Ovary (tissue), 9 donors: ENCODE measurements around the gene OR14A2. TPM values are rescaled to one million over a fixed set of nuclear protein-coding genes. Genes with fewer than 3 reads are reported as not detected.

Experiments
- DNase-seq, 5 donors: peaks; one replicate each; pipeline ENCODE4 v3.0.0-alpha.2; 2019 to 2020
- H3K27ac ChIP-seq, 2 donors: fragments of 200-600 bp; one replicate each; pipeline versions ENCODE4 v1.5.1 to v1.8.0; 2019 to 2022
- H3K27me3 ChIP-seq: fragments of 200-600 bp; one replicate; pipeline ENCODE4 v1.8.0; 2022
- H3K36me3 ChIP-seq: fragments of 200-600 bp; sonication (generic); one replicate; pipeline ENCODE4 v1.5.1; 2019
- H3K4me1 ChIP-seq: one replicate; pipeline ENCODE4 v1.8.1; 2013; ENCODE audit warnings: mild to moderate bottlenecking, moderate library complexity; ENCODE audit not compliant: insufficient read depth
- H3K4me3 ChIP-seq: fragments of 200-600 bp; sonication (generic); one replicate; pipeline ENCODE4 v1.5.1; 2017
- H3K9me3 ChIP-seq, 2 donors: fragments of 200-600 bp in 1 of 2; sonication (generic) in 1 of 2; one replicate each; pipeline versions ENCODE4 v1.5.1 to v1.8.1; 2013 to 2019; ENCODE audit warnings: mild to moderate bottlenecking in 1 of 2, moderate library complexity in 1 of 2
- CTCF ChIP-seq, 3 donors: fragments of 450-650 bp in 2 of 3; fragments of 200-600 bp in 1 of 3; IDR thresholded peaks; one replicate each; pipeline versions ENCODE4 v1.5.1 to v1.8.0; 2016 to 2022; ENCODE audit warnings: antibody characterized with exemption in 3 of 3, mild to moderate bottlenecking in 1 of 3
- EP300 ChIP-seq: sonication (generic); formaldehyde crosslinking; IDR thresholded peaks from one replicate; pipeline ENCODE4 v1.6.1; 2017; ENCODE audit warnings: antibody characterized with exemption
- POLR2A ChIP-seq: fragments of 450-650 bp; IDR thresholded peaks from one replicate; pipeline ENCODE4 v1.6.1; 2017; ENCODE audit warnings: antibody characterized with exemption, mild to moderate bottlenecking, moderate library complexity
- WGBS, 3 donors: extraction: QIAGEN DNeasy Blood & Tissue Kit in 1 of 3; methylation state at CpG; one replicate each; pipeline versions ENCODE4 v1.1.5 to v1.1.7; 2013 to 2017; 5-methylcytosine and 5-hydroxymethylcytosine counted together
- intact Hi-C, 4 donors: fragments of 100-400 bp; cut with DNase I; formaldehyde crosslinking; loops; one replicate each; pipeline versions ENCODE4 v1.11.0 to v1.15.1; 2022 to 2023
- polyA plus RNA-seq, 2 donors: library from polyadenylated mRNA; stranded (reverse); fragments of 200-250 nt in 1 of 2; fragments of 350-450 nt in 1 of 2; fragmentation: Illumina TruSeq in 1 of 2; extraction: RNeasy Lipid Tissue Mini Kit (QIAGEN cat#74804) in 1 of 2; gene quantifications; one replicate each; pipeline ENCODE4 v1.2.3, GENCODE V29; 2013 to 2014
- total RNA-seq, 7 donors: library from RNA; depleted of rRNA in 2 of 7; stranded (reverse); fragments of >200 nt in 2 of 7; fragmentation: NEBNext Ultra II Directional in 3 of 7; extraction: Animal tissue kit (Norgen Biotek cat#: 25700) in 3 of 7; gene quantifications; one replicate each; pipeline versions ENCODE4 v1.1.0 to v1.2.4, GENCODE V29; 2016 to 2023
- donor health status: DM: no; HTN: no; CAD: no; lungs with moderate emphysema.
- donor health status: DM: no; HTN: no; CAD: no.
- donor health status: Bipolar disorder and iron deficiency.
- donor health status: DM: yes; HTN: yes; CAD: no.
- donor health status: DM: no; HTN: no; CAD: no.
- donor health status: DM: yes; HTN: yes; CAD: no.

The OR14A2 gene
- total and polyA plus RNA-seq, 9 donors = not detected

GRCh38 chr1:247701338-247701737 lies 46.6 kb downstream of the OR14A2 start:
- no peaks in the 10 kb centered on the region for H3K4me1 ChIP-seq
- DNase-seq = no peak
- no peaks in the 10 kb centered on the region for H3K9me3 ChIP-seq
- H3K27ac ChIP-seq = no peak overlapping the region
- H3K27me3 ChIP-seq = no peaks in the 10 kb centered on the region
- H3K36me3 ChIP-seq = no peaks in the 10 kb centered on the region
- 77 to 80% (median 80%) methylated on average over 1 of the region's 1 CpG for WGBS, 3 donors
- TF ChIP-seq EP300 (no peak), POLR2A (no peak), CTCF (IDR thresholded peaks at IDR 0.05) (no peak)
- intact Hi-C loops = no loop called here
- no peak overlapping the region for H3K4me3 ChIP-seq

GRCh38 chr1:247681288-247681897 lies 66.5 kb downstream of the OR14A2 start:
- Histone ChIP-seq H3K27ac (no peak overlapping the region), H3K27me3 (no peaks in the 10 kb centered on the region), H3K36me3 (no peaks in the 10 kb centered on the region), H3K4me1 (no peaks in the 10 kb centered on the region), H3K9me3 (no peaks in the 10 kb centered on the region), H3K4me3 (no peak overlapping the region)
- 29 to 33% (median 30%) methylated on average over 7 of the region's 7 CpGs for WGBS, 3 donors
- DNase-seq = no peak
- no peak for TF ChIP-seq EP300
- no peak for TF ChIP-seq POLR2A
- TF ChIP-seq CTCF (IDR thresholded peaks at IDR 0.05) = no peak
- intact Hi-C loops = no loop called here

- H3K9me3 ChIP-seq = no peaks in the 10 kb centered on the region
- intact Hi-C loops = no loop called here
- DNase-seq = no peak
- no peaks in the 10 kb centered on the region for H3K36me3 ChIP-seq
- 80 to 86% (median 81%) methylated on average over 4 of the region's 4 CpGs for WGBS, 3 donors
- TF ChIP-seq CTCF (IDR thresholded peaks at IDR 0.05) (no peak), EP300 (no peak), POLR2A (no peak)
- H3K4me1 ChIP-seq = no peaks in the 10 kb centered on the region
- H3K27me3 ChIP-seq = no peaks in the 10 kb centered on the region
- H3K27ac ChIP-seq = no peak overlapping the region
- H3K4me3 ChIP-seq = no peak overlapping the region
These were observed 67.8 kb downstream of the OR14A2 start for GRCh38 chr1:247680171-247680570.

GRCh38 chr1:247679639-247680038 lies 68.3 kb downstream of the OR14A2 start, which contains the start of gene OR13G1:
Gene OR13G1, minus strand, starts transcription at chr1:247679739. Its CDS starts 6,698 bp downstream, at chr1:247673041.
- no peak within 1 kb of the TSS for H3K4me3 ChIP-seq
- no peaks in the 10 kb centered on the region for H3K36me3 ChIP-seq
- no peak within 1 kb of the TSS for H3K27ac ChIP-seq
- DNase-seq = no peak
- no peaks in the 10 kb centered on the region for H3K4me1 ChIP-seq
- no peaks in the 10 kb centered on the region for H3K9me3 ChIP-seq
- H3K27me3 ChIP-seq = no peaks in the 10 kb centered on the region
- WGBS, 3 donors = 70 to 78% (median 72%) methylated on average over 1 of the region's 1 CpG
- TF ChIP-seq POLR2A (no peak), EP300 (no peak), CTCF (IDR thresholded peaks at IDR 0.05) (no peak)
- intact Hi-C loops = no loop called here

Other genes starting within 250 kb of the OR14A2 start
- gene OR2C3, start 211.7 kb downstream of the OR14A2 start, total RNA-seq = under 1 TPM in 1 of 7 donors, not detected in 6; 0.15 TPM
- under 1 TPM in 1 of 2 donors, not detected in 1; 0.04 TPM for gene OR2C3, start 211.7 kb downstream of the OR14A2 start, polyA plus RNA-seq
- gene GCSAML, start 199.0 kb downstream of the OR14A2 start, total RNA-seq = under 1 TPM in 3 of 7 donors, not detected in 4; 0.13 to 0.42 (median 0.35) TPM
- under 1 TPM; 0.05 to 0.52 TPM for gene GCSAML, start 199.0 kb downstream of the OR14A2 start, polyA plus RNA-seq
- gene OR2G2, start 159.8 kb downstream of the OR14A2 start, total RNA-seq = not detected
- gene OR2G2, start 159.8 kb downstream of the OR14A2 start, polyA plus RNA-seq = not detected
- gene OR2G3, start 142.6 kb downstream of the OR14A2 start, total RNA-seq = not detected
- gene OR2G3, start 142.6 kb downstream of the OR14A2 start, polyA plus RNA-seq = not detected
- gene OR13G1, start 68.4 kb downstream of the OR14A2 start, total RNA-seq = not detected
- not detected for gene OR13G1, start 68.4 kb downstream of the OR14A2 start, polyA plus RNA-seq
- not detected for gene OR6F1, start 31.5 kb downstream of the OR14A2 start, total RNA-seq
- gene OR6F1, start 31.5 kb downstream of the OR14A2 start, polyA plus RNA-seq = not detected
- not detected for gene OR14K1, start 9.5 kb downstream of the OR14A2 start, total RNA-seq
- gene OR14K1, start 9.5 kb downstream of the OR14A2 start, polyA plus RNA-seq = not detected
- gene OR1C1, start 12.4 kb upstream of the OR14A2 start, total RNA-seq = not detected
- gene OR1C1, start 12.4 kb upstream of the OR14A2 start, polyA plus RNA-seq = not detected
- not detected for gene OR14A16, start 76.0 kb upstream of the OR14A2 start, total RNA-seq
- not detected for gene OR14A16, start 76.0 kb upstream of the OR14A2 start, polyA plus RNA-seq
- gene OR11L1, start 93.8 kb upstream of the OR14A2 start, total RNA-seq = not detected
- not detected for gene OR11L1, start 93.8 kb upstream of the OR14A2 start, polyA plus RNA-seq
- gene TRIM58, start 109.0 kb upstream of the OR14A2 start, total RNA-seq = 1 to 10 TPM in 1 of 7 donors, under 1 TPM in 6; 0.13 to 3.2 (median 0.41) TPM
- gene TRIM58, start 109.0 kb upstream of the OR14A2 start, polyA plus RNA-seq = under 1 TPM; 0.13 to 0.35 TPM
- gene OR2W3, start 147.4 kb upstream of the OR14A2 start, total RNA-seq = under 1 TPM in 2 of 7 donors, not detected in 5; 0.25 to 0.46 TPM
- gene OR2W3, start 147.4 kb upstream of the OR14A2 start, polyA plus RNA-seq = under 1 TPM in 1 of 2 donors, not detected in 1; 0.22 TPM
- not detected for gene OR2T8, start 172.1 kb upstream of the OR14A2 start, total RNA-seq
- not detected for gene OR2T8, start 172.1 kb upstream of the OR14A2 start, polyA plus RNA-seq
- not detected for gene OR2AJ1, start 176.7 kb upstream of the OR14A2 start, total RNA-seq
- gene OR2AJ1, start 176.7 kb upstream of the OR14A2 start, polyA plus RNA-seq = not detected
- under 1 TPM in 1 of 7 donors, not detected in 6; 0.34 TPM for gene OR2L8, start 200.7 kb upstream of the OR14A2 start, total RNA-seq
- gene OR2L8, start 200.7 kb upstream of the OR14A2 start, polyA plus RNA-seq = not detected
- under 1 TPM in 2 of 7 donors, not detected in 5; 0.36 to 0.80 TPM for gene OR2AK2, start 217.1 kb upstream of the OR14A2 start, total RNA-seq
- not detected for gene OR2AK2, start 217.1 kb upstream of the OR14A2 start, polyA plus RNA-seq